Measurements from ENCODE around the gene ARHGAP22. TPM values are rescaled to one million over a fixed set of nuclear protein-coding genes. Genes with fewer than 3 reads are reported as not detected.
A peak's percentile ranks its signal among the peaks of the same experiment; 100 is the strongest.

ARHGAP22 gene
- total RNA-seq, 1 donor from 2014 or later, result 3.2 TPM

DNA sequence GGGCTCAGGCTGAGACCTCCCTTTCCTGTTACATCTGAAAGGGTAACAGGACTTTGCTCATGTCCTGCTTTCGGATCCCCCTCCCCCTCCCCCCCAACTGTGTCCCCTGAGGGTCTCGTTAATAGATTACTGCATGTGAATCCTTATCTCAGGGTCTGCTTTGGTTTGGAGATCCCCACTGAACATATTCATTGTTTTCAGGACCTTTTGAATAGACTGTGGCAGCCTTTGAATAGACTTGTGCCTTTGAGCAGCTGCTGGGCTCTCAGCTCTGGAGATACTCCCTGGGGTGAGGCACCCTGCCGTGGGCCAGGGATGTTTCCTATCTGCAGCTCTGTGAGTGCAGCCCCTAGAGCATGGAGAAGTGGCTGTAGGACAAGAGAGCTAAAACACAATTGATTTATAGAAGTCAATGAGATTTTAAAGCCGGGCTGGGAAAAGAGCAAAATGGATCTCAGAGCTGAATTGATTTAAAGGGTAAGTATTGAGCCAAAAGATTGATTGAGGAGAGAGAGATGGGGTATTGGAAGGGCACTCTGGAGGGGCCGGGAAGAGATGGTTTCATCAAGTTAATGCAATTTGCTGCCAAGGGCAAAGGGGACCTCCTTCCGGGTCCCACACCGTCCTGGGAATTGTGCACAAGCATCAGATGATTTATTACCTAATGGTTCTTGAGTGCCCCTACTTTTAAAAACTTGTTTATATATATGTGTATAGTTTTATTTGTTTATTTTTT is 9.9 kb downstream of the ARHGAP22 start:
- intact Hi-C loops (cut with DNase I), result no loop called here
- Histone ChIP-seq H3K36me3 (no peaks in the 10 kb centered on the region), H3K9me3 (no peaks in the 10 kb centered on the region), H3K27me3 (no peaks in the 10 kb centered on the region), H3K4me3 (no peak overlapping the region), H3K27ac (no peak overlapping the region), H3K4me1 (no peaks in the 10 kb centered on the region)
- no peak for DNase-seq (ENCODE audit: extremely low spot score in 2 of 2)
- TF ChIP-seq, protein P1, sequence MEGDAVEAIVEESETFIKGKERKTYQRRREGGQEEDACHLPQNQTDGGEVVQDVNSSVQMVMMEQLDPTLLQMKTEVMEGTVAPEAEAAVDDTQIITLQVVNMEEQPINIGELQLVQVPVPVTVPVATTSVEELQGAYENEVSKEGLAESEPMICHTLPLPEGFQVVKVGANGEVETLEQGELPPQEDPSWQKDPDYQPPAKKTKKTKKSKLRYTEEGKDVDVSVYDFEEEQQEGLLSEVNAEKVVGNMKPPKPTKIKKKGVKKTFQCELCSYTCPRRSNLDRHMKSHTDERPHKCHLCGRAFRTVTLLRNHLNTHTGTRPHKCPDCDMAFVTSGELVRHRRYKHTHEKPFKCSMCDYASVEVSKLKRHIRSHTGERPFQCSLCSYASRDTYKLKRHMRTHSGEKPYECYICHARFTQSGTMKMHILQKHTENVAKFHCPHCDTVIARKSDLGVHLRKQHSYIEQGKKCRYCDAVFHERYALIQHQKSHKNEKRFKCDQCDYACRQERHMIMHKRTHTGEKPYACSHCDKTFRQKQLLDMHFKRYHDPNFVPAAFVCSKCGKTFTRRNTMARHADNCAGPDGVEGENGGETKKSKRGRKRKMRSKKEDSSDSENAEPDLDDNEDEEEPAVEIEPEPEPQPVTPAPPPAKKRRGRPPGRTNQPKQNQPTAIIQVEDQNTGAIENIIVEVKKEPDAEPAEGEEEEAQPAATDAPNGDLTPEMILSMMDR (IDR thresholded peaks at IDR 0.05), result no peak
- no peak for TF ChIP-seq POLR2A (IDR thresholded peaks at IDR 0.05)
- TF ChIP-seq POLR2AphosphoS5 (IDR thresholded peaks at IDR 0.05; ENCODE audit: insufficient read depth in 1 of 2, low read depth in 1 of 2), result no peak

DNA sequence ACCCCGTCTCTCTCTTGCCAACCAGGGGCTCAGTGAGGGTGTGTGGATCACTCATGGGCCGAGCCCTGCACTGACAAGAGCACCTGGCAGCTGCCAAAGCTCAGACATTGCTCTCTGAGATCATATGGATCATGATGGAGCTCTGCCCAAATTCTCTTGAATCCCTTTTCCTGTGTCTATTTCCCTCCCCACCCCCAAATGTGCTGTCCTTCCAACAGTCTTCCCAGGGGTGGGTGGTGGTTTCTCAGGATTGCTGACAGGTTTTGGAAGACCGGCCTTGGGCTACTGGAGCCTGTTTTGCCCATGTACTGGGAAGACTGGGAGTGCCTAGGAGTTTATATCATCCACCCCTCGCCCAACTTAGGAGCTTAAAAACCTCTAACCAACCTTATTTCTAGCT is 10.5 kb downstream of the ARHGAP22 start:
- H3K27me3 ChIP-seq, result no peaks in the 10 kb centered on the region
- TF ChIP-seq POLR2A (IDR thresholded peaks at IDR 0.05) (no peak), POLR2AphosphoS5 (IDR thresholded peaks at IDR 0.05; ENCODE audit: insufficient read depth in 1 of 2, low read depth in 1 of 2) (no peak)
- TF ChIP-seq, protein P1 (IDR thresholded peaks at IDR 0.05), result no peak
- H3K27ac ChIP-seq, result no peak overlapping the region
- no peaks in the 10 kb centered on the region for H3K9me3 ChIP-seq
- DNase-seq (ENCODE audit: extremely low spot score in 2 of 2), result peak; percentile 46 to 82
- H3K4me3 ChIP-seq, result no peak overlapping the region
- H3K4me1 ChIP-seq, result peaks cover 6% of the 10 kb centered on the region
- intact Hi-C loops (cut with DNase I), result no loop called here
- H3K36me3 ChIP-seq, result no peaks in the 10 kb centered on the region

DNA sequence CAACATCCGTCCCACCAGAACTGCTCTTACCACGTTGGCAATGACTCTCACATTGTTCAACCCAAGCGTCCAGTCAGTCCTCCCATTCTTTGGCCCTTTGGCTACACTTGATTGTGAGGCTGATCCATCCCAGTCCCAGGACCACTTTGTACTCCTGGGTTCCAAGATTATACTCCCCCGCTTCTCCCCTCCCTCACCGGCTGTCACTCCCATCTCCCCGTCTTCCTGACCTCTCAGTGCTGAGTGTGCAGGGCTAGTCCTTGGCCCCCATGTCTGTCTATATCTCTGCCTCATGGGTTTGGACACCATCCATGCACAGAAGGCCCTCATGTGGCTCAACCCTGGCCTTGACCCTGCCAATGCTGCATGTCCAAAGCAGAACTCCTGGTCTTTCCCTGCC is 12.5 kb downstream of the ARHGAP22 start:
- Histone ChIP-seq H3K36me3 (no peaks in the 10 kb centered on the region), H3K27ac (no peak overlapping the region), H3K9me3 (no peaks in the 10 kb centered on the region), H3K4me1 (peaks cover 8% of the 10 kb centered on the region), H3K4me3 (no peak overlapping the region), H3K27me3 (no peaks in the 10 kb centered on the region)
- DNase-seq (ENCODE audit: extremely low spot score in 2 of 2), result no peak
- intact Hi-C loops (cut with DNase I), result no loop called here
- TF ChIP-seq POLR2AphosphoS5 (IDR thresholded peaks at IDR 0.05; ENCODE audit: insufficient read depth in 1 of 2, low read depth in 1 of 2), result no peak
- TF ChIP-seq, protein P1 (IDR thresholded peaks at IDR 0.05), result no peak
- TF ChIP-seq POLR2A (IDR thresholded peaks at IDR 0.05), result no peak

DNA sequence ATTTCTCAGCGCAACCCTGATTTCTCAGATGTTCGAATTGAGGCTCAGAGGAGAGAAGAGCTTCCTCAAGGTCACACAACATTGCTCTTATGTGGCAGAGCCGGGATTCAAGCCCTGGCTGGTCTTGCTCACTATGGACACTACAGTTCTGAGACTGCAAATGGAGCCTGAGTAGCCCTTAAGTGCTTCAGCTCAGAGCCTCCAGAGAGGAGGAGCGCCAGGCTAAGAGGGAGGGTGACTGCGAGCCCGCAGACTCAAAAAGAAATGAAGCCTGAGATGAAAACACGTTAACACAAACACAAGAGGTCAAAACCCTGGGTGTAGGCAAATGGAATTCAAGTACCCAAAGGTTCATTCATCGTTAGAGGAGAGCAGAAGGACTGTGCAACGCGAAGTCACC is 13.9 kb downstream of the ARHGAP22 start:
- TF ChIP-seq, protein P1 (IDR thresholded peaks at IDR 0.05), result no peak
- TF ChIP-seq POLR2A (IDR thresholded peaks at IDR 0.05) (no peak), POLR2AphosphoS5 (IDR thresholded peaks at IDR 0.05; ENCODE audit: insufficient read depth in 1 of 2, low read depth in 1 of 2) (no peak)
- Histone ChIP-seq H3K27ac (no peak overlapping the region), H3K4me1 (peaks cover 8% of the 10 kb centered on the region), H3K27me3 (no peaks in the 10 kb centered on the region), H3K36me3 (no peaks in the 10 kb centered on the region), H3K9me3 (no peaks in the 10 kb centered on the region), H3K4me3 (no peak overlapping the region)
- intact Hi-C loops (cut with DNase I), result no loop called here
- no peak for DNase-seq (ENCODE audit: extremely low spot score in 2 of 2)

DNA sequence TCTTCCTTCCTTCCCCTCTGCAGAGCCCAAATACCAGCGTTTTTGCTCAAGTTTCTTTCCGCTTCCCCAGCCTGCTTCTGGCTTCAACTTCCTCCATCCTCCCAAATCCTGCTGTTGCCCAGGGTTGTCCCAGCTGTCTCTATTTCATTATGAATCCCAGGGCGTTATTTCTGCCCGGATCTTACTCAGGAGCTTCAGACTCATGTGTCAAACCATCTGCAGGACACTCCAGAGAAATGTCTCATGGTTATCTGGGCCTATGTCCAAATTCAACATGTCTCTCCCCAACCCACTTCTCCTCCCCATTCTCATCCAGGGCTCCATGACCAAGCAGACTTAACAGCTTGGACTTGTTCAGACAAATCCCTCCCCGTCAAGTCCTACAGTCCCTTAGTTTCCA is 15.6 kb downstream of the ARHGAP22 start:
- no peak for DNase-seq (ENCODE audit: extremely low spot score in 2 of 2)
- intact Hi-C loops (cut with DNase I), result no loop called here
- Histone ChIP-seq H3K27ac (peak overlapping the region; percentile 20), H3K4me3 (no peak overlapping the region), H3K27me3 (no peaks in the 10 kb centered on the region), H3K4me1 (peaks cover 8% of the 10 kb centered on the region), H3K9me3 (no peaks in the 10 kb centered on the region), H3K36me3 (no peaks in the 10 kb centered on the region)
- TF ChIP-seq POLR2AphosphoS5 (IDR thresholded peaks at IDR 0.05; ENCODE audit: insufficient read depth in 1 of 2, low read depth in 1 of 2) (no peak), POLR2A (IDR thresholded peaks at IDR 0.05) (no peak)
- TF ChIP-seq, protein P1 (IDR thresholded peaks at IDR 0.05), result no peak

Data from vagina (tissue), 2 donors.